Rectal smooth muscle tissue (tissue), 1 donor: ENCODE results near the gene RAB34.
"Not testable (repeated sequence)": the region's sequence is repeated elsewhere in the genome, so short reads cannot be mapped to it uniquely, and the experiment has no call there.

Experiments used
- H3K27ac ChIP-seq: one replicate; pipeline ENCODE4 v1.7.0; 2013; ENCODE audit warnings: low read depth, low read length, inconsistent platforms
- H3K27me3 ChIP-seq: one replicate; pipeline ENCODE4 v1.7.0; 2013; ENCODE audit warnings: low read length; ENCODE audit not compliant: control insufficient read depth, insufficient read depth
- H3K36me3 ChIP-seq: one replicate; pipeline ENCODE4 v1.7.0; 2013; ENCODE audit warnings: low read length; ENCODE audit not compliant: control insufficient read depth, insufficient read depth
- H3K4me1 ChIP-seq: one replicate; pipeline ENCODE4 v1.7.0; 2013; ENCODE audit warnings: low read length; ENCODE audit not compliant: control insufficient read depth, insufficient read depth
- H3K4me3 ChIP-seq: one replicate; pipeline ENCODE4 v1.7.0; 2013; ENCODE audit warnings: low read length
- H3K9ac ChIP-seq: one replicate; pipeline ENCODE4 v1.7.0; 2013; ENCODE audit warnings: low read length

The RAB34 gene

GRCh38 chr17:28720997-28721329 is 3.3 kb upstream of the RAB34 start:
- not testable (repeated sequence) for H3K27me3 ChIP-seq, H3K9ac ChIP-seq, H3K27ac ChIP-seq
- Histone ChIP-seq H3K4me1 (peaks cover 25% of the 10 kb centered on the region), H3K4me3 (peak overlapping the region; percentile 95), H3K36me3 (peaks cover 18% of the 10 kb centered on the region)

- H3K27ac ChIP-seq: peak overlapping the region; percentile 85
- H3K4me3 ChIP-seq: peak overlapping the region; percentile 95
- no peaks in the 10 kb centered on the region for H3K27me3 ChIP-seq
- peaks cover 25% of the 10 kb centered on the region for H3K4me1 ChIP-seq
- peaks cover 18% of the 10 kb centered on the region for H3K36me3 ChIP-seq
- H3K9ac ChIP-seq: peak overlapping the region; percentile 69
Observed at GRCh38 chr17:28720247-28720996, 2.8 kb upstream of the RAB34 start.

- Histone ChIP-seq H3K4me3 (peak overlapping the region; percentile 95), H3K27me3 (no peaks in the 10 kb centered on the region), H3K36me3 (peaks cover 24% of the 10 kb centered on the region), H3K9ac (no peak overlapping the region), H3K27ac (peak overlapping the region; percentile 85), H3K4me1 (peaks cover 25% of the 10 kb centered on the region)
Observed at GRCh38 chr17:28719021-28719433, 1.4 kb upstream of the RAB34 start.

GRCh38 chr17:28718333-28719020 is 809 bp upstream of the RAB34 start:
- H3K27ac ChIP-seq: peak overlapping the region; percentile 90
- peak overlapping the region; percentile 47 for H3K9ac ChIP-seq
- peaks cover 23% of the 10 kb centered on the region for H3K36me3 ChIP-seq
- H3K4me3 ChIP-seq: peak overlapping the region; percentile 71
- H3K4me1 ChIP-seq: peaks cover 25% of the 10 kb centered on the region
- no peaks in the 10 kb centered on the region for H3K27me3 ChIP-seq

GRCh38 chr17:28716740-28717577 is 709 bp downstream of the RAB34 start:
- peak overlapping the region; percentile 90 for H3K27ac ChIP-seq
- H3K4me1 ChIP-seq: peaks cover 25% of the 10 kb centered on the region
- peak overlapping the region; percentile 35 for H3K9ac ChIP-seq
- H3K36me3 ChIP-seq: peaks cover 9% of the 10 kb centered on the region
- H3K4me3 ChIP-seq: peak overlapping the region; percentile 71
- no peaks in the 10 kb centered on the region for H3K27me3 ChIP-seq

GRCh38 chr17:28715217-28715616 is 2.5 kb downstream of the RAB34 start:
- Histone ChIP-seq H3K27me3 (no peaks in the 10 kb centered on the region), H3K4me3 (no peak overlapping the region), H3K4me1 (peaks cover 15% of the 10 kb centered on the region), H3K9ac (no peak overlapping the region), H3K36me3 (peaks cover 9% of the 10 kb centered on the region), H3K27ac (no peak overlapping the region)

GRCh38 chr17:28714281-28714680 is 3.4 kb downstream of the RAB34 start:
- Histone ChIP-seq H3K27me3 (no peaks in the 10 kb centered on the region), H3K9ac (no peak overlapping the region), H3K36me3 (peaks cover 9% of the 10 kb centered on the region), H3K4me3 (no peak overlapping the region), H3K27ac (no peak overlapping the region), H3K4me1 (peaks cover 14% of the 10 kb centered on the region)

GRCh38 chr17:28712705-28713415 is 4.8 kb downstream of the RAB34 start:
- no peak overlapping the region for H3K27ac ChIP-seq

GRCh38 chr17:28712032-28712704 is 5.5 kb downstream of the RAB34 start:
- Histone ChIP-seq H3K9ac (peak overlapping the region; percentile 76), H3K4me3 (peak overlapping the region; percentile 78), H3K27ac (peak overlapping the region; percentile 85), H3K27me3 (no peaks in the 10 kb centered on the region), H3K36me3 (peaks cover 9% of the 10 kb centered on the region), H3K4me1 (peaks cover 5% of the 10 kb centered on the region)

More at GRCh38 chr17:28712705-28713415, 4.8 kb downstream of the RAB34 start:
- peaks cover 9% of the 10 kb centered on the region for H3K36me3 ChIP-seq
- H3K4me1 ChIP-seq: peaks cover 5% of the 10 kb centered on the region
- H3K27me3 ChIP-seq: no peaks in the 10 kb centered on the region
- no peak overlapping the region for H3K9ac ChIP-seq
- H3K4me3 ChIP-seq: no peak overlapping the region

- H3K27me3 ChIP-seq: no peaks in the 10 kb centered on the region
- H3K27ac ChIP-seq: peak within 1 kb of the TSS; percentile 85
- H3K36me3 ChIP-seq: peaks cover 9% of the 10 kb centered on the region
- H3K4me1 ChIP-seq: peaks cover 5% of the 10 kb centered on the region
- H3K9ac ChIP-seq: peak within 1 kb of the TSS; percentile 76
- H3K4me3 ChIP-seq: peak within 1 kb of the TSS; percentile 78
Observed at GRCh38 chr17:28711723-28712031, 6.0 kb downstream of the RAB34 start, which contains the start of gene PROCA1. PROCA1 (minus strand) TSS chr17:28711888; CDS start chr17:28711660, 228 bp downstream.

- peak overlapping the region; percentile 76 for H3K9ac ChIP-seq
- peaks cover 9% of the 10 kb centered on the region for H3K36me3 ChIP-seq
- peaks cover 5% of the 10 kb centered on the region for H3K4me1 ChIP-seq
- H3K4me3 ChIP-seq: peak overlapping the region; percentile 78
- H3K27ac ChIP-seq: peak overlapping the region; percentile 85
- H3K27me3 ChIP-seq: no peaks in the 10 kb centered on the region
Observed at GRCh38 chr17:28710861-28711722, 6.6 kb downstream of the RAB34 start.
